PC-9 (cell line): ENCODE data around the gene MICB. TPM values are rescaled to one million over a fixed set of nuclear protein-coding genes. Genes with fewer than 3 reads are reported as not detected.
"Not testable (repeated sequence)": the region's sequence is repeated elsewhere in the genome, so short reads cannot be mapped to it uniquely, and the experiment has no call there.

Experiments used
- BruUV-seq: library from RNA; stranded (reverse); fragments of 400-500 nt; replicated peaks from 2 replicates; lab custom pipeline; 2021; lab: Mats Ljungman, UMichigan
- CTCF ChIA-PET: fragments of 300-600 bp; sonication (Branson Sonifier 250); formaldehyde crosslinking; loops from one replicate; lab custom pipeline; 2022; ENCODE audit warnings: antibody characterized with exemption; lab: Charles Lee
- POLR2A ChIA-PET: fragments of 300-600 bp; sonication (Branson Sonifier 250); formaldehyde crosslinking; loops from one replicate; lab custom pipeline; 2022; ENCODE audit warnings: antibody characterized with exemption; ENCODE audit not compliant: unreplicated experiment; lab: Charles Lee
- DNase-seq, 2 experiments: peaks; one replicate each; pipeline versions ENCODE4 v3.0.0 to v3.0.0-alpha.2; 2015 to 2022; ENCODE audit warnings: mixed read lengths in 1 of 2
- H2AFZ ChIP-seq: fragments of 200-600 bp; sonication (generic); 2 replicates; pipeline ENCODE4 v1.8.1; 2017; ENCODE audit warnings: antibody characterized with exemption
- H3F3A ChIP-seq: fragments of 200-600 bp; sonication (generic); 2 replicates; pipeline ENCODE4 v1.8.1; 2017; ENCODE audit warnings: antibody characterized with exemption, mild to moderate bottlenecking, low read depth; ENCODE audit not compliant: insufficient read depth
- H3K27ac ChIP-seq: fragments of 200-600 bp; sonication (generic); 2 replicates; pipeline ENCODE4 v1.6.1; 2016; ENCODE audit warnings: mixed run types
- H3K27me3 ChIP-seq: fragments of 200-600 bp; sonication (generic); 2 replicates; pipeline ENCODE4 v1.6.1; 2016; ENCODE audit warnings: low read depth, mixed run types; ENCODE audit not compliant: insufficient read depth
- H3K36me3 ChIP-seq: fragments of 200-600 bp; sonication (generic); 2 replicates; pipeline ENCODE4 v1.6.1; 2016; ENCODE audit warnings: low read depth, mixed run types
- H3K4me1 ChIP-seq: fragments of 200-600 bp; sonication (generic); replicated peaks from 2 replicates; pipeline ENCODE4 v1.6.1; 2016; ENCODE audit warnings: mixed run types; ENCODE audit not compliant: insufficient read depth
- H3K4me2 ChIP-seq: fragments of 200-600 bp; sonication (generic); 2 replicates; pipeline ENCODE4 v1.6.1; 2017; ENCODE audit warnings: mixed run types
- H3K4me3 ChIP-seq: fragments of 200-600 bp; sonication (generic); 2 replicates; pipeline ENCODE4 v1.6.1; 2016; ENCODE audit warnings: mixed run types
- H3K79me2 ChIP-seq: fragments of 200-600 bp; sonication (generic); 2 replicates; pipeline ENCODE4 v1.6.1; 2017; ENCODE audit warnings: low read depth, mixed run types
- H3K9me2 ChIP-seq: fragments of 200-600 bp; sonication (generic); 2 replicates; pipeline ENCODE4 v1.8.1; 2017; ENCODE audit warnings: mild to moderate bottlenecking; ENCODE audit not compliant: insufficient read depth
- H3K9me3 ChIP-seq: fragments of 200-600 bp; sonication (generic); 2 replicates; pipeline ENCODE4 v1.8.1; 2016; ENCODE audit warnings: low read depth; ENCODE audit not compliant: insufficient read depth
- H4K20me1 ChIP-seq: fragments of 200-600 bp; sonication (generic); 2 replicates; pipeline ENCODE4 v1.8.1; 2017; ENCODE audit not compliant: insufficient read depth
- CTCF ChIP-seq: fragments of 200-600 bp; sonication (generic); conservative IDR thresholded peaks from 2 replicates; pipeline ENCODE4 v1.6.1; 2017; ENCODE audit warnings: mixed run types, antibody characterized with exemption, mild to moderate bottlenecking, moderate library complexity
- EZH2 ChIP-seq: fragments of 200-600 bp; sonication (generic); IDR thresholded peaks from 2 replicates; pipeline ENCODE4 v1.8.0; 2017; ENCODE audit warnings: antibody characterized with exemption, low read depth
- intact Hi-C: fragments of 100-400 bp; cut with micrococcal nuclease; formaldehyde crosslinking; loops from one replicate; pipeline ENCODE4 v1.10.0; 2022; ENCODE audit not compliant: unreplicated experiment
- total RNA-seq: library from RNA; stranded (reverse); gene quantifications from 2 replicates; pipeline ENCODE4 v1.2.3, GENCODE V29; 2021

Gene MICB
- total RNA-seq, 1 experiment from 2014 or later: 37.8 TPM

- TF ChIP-seq EZH2: no peak
- no peak for TF ChIP-seq CTCF
- H3F3A ChIP-seq: peaks cover 7% of the 10 kb centered on the region; the same call in 1 of the 2 replicates
- intact Hi-C loops: loop anchor here (10.0 kb wide), 3 partner anchors 186 to 646 kb away; partner anchors contain the start of genes CLIC1, GPSM3, HSPA1B and PBX2
- BruUV-seq: no TSS peak
- no peak overlapping the region for H3K27ac ChIP-seq
- no peaks in the 10 kb centered on the region for H4K20me1 ChIP-seq
- no peaks in the 10 kb centered on the region for H3K27me3 ChIP-seq
- POLR2A ChIA-PET: interaction anchor here (0.6 kb wide), 1 partner anchor 48 kb away, joined by 6 read pairs; no protein-coding TSS in a partner anchor
- no peaks in the 10 kb centered on the region for H3K9me2 ChIP-seq
- peak overlapping the region; percentile 88 for H3K4me2 ChIP-seq
- CTCF ChIA-PET: interaction anchor here (1.4 kb wide), 1 partner anchor 49 kb away, joined by 3 read pairs; no protein-coding TSS in a partner anchor
- no peak overlapping the region for H2AFZ ChIP-seq
- DNase-seq: no peak
- H3K4me1 ChIP-seq: peaks cover 10% of the 10 kb centered on the region
- peak overlapping the region; percentile 78 for H3K4me3 ChIP-seq
- H3K36me3 ChIP-seq: peaks cover 12% of the 10 kb centered on the region; the same call in 1 of the 2 replicates
- H3K79me2 ChIP-seq: peaks cover 19% of the 10 kb centered on the region
- no peaks in the 10 kb centered on the region for H3K9me3 ChIP-seq
These were observed 50.6 kb downstream of the MICB start for GRCh38 chr6:31548544-31548873.

- not testable (repeated sequence) for H3K4me1 ChIP-seq, H4K20me1 ChIP-seq, H2AFZ ChIP-seq, H3K27ac ChIP-seq, H3K9me3 ChIP-seq, H3K4me3 ChIP-seq, H3K4me2 ChIP-seq, H3K9me2 ChIP-seq, H3K27me3 ChIP-seq, BruUV-seq
- H3F3A ChIP-seq: peaks cover 18% of the 10 kb centered on the region; the same call in 1 of the 2 replicates
- CTCF ChIA-PET: interaction anchor here (1.1 to 2.2 kb wide), 2 partner anchors 43 to 46 kb away, joined by 11 to 30 read pairs; no protein-coding TSS in a partner anchor
- peak; percentile 52 for TF ChIP-seq CTCF
- peak in 1 of 2 experiments; percentile 46 for DNase-seq
- POLR2A ChIA-PET: interaction anchor here (0.6 to 0.8 kb wide), 2 partner anchors 101 to 150 kb away, joined by 3 to 4 read pairs; no protein-coding TSS in a partner anchor
- H3K79me2 ChIP-seq: peaks cover 20% of the 10 kb centered on the region
- H3K36me3 ChIP-seq: peaks cover 18% of the 10 kb centered on the region; the same call in 1 of the 2 replicates
- intact Hi-C loops: loop anchor here (1.0 kb wide), 1 partner anchor 47 kb away; no protein-coding TSS in a partner anchor
These were observed 53.4 kb downstream of the MICB start for GRCh38 chr6:31551371-31551770.

GRCh38 chr6:31556307-31556706, 58.4 kb downstream of the MICB start:
- Histone ChIP-seq H3K4me1 (peaks cover 15% of the 10 kb centered on the region), H3K9me2 (no peaks in the 10 kb centered on the region), H2AFZ (no peak overlapping the region), H3K27ac (no peak overlapping the region), H3K9me3 (no peaks in the 10 kb centered on the region), H3F3A (peaks cover 22% of the 10 kb centered on the region; the same call in 1 of the 2 replicates), H4K20me1 (0 out of 2 replicates have a peak, but pooled peaks cover 4% of the 10 kb centered on the region), H3K27me3 (no peaks in the 10 kb centered on the region), H3K4me3 (no peak overlapping the region), H3K36me3 (0 out of 2 replicates have a peak, but pooled peaks cover 6% of the 10 kb centered on the region), H3K4me2 (no peak overlapping the region), H3K79me2 (0 out of 2 replicates have a peak, but pooled peaks cover 3% of the 10 kb centered on the region)
- TF ChIP-seq CTCF: no peak
- TF ChIP-seq EZH2: no peak
- POLR2A ChIA-PET: no interaction called here
- DNase-seq: no peak
- intact Hi-C loops: no loop called here
- BruUV-seq: no TSS peak
- CTCF ChIA-PET: no interaction called here
